H9 (cell line): ENCODE measurements around the gene PRR7. TPM values are rescaled to one million over a fixed set of nuclear protein-coding genes. Genes with fewer than 3 reads are reported as not detected.

Experiments used
- DNase-seq: peaks from one replicate; pipeline ENCODE4 v3.0.0-alpha.2; 2017
- H2AFZ ChIP-seq: one replicate; pipeline ENCODE4 v1.6.1; 2013; ENCODE audit warnings: mild to moderate bottlenecking, low read length, control low read depth, moderate library complexity
- H2AK5ac ChIP-seq: 2 replicates; pipeline ENCODE4 v1.6.1; 2013; ENCODE audit warnings: low read length, control low read depth, mixed read lengths; ENCODE audit not compliant: insufficient read length
- H2BK120ac ChIP-seq: one replicate; pipeline ENCODE4 v1.6.1; 2013; ENCODE audit warnings: low read depth, mild to moderate bottlenecking, low read length, control low read depth, inconsistent platforms; ENCODE audit not compliant: poor library complexity, severe bottlenecking
- H2BK12ac ChIP-seq: 2 replicates; pipeline ENCODE4 v1.6.1; 2013; ENCODE audit warnings: low read length, control low read depth, mixed read lengths, low read depth; ENCODE audit not compliant: insufficient read length
- H2BK15ac ChIP-seq: 2 replicates; pipeline ENCODE4 v1.6.1; 2013; ENCODE audit warnings: low read depth, low read length, control low read depth
- H2BK20ac ChIP-seq: one replicate; pipeline ENCODE4 v1.6.1; 2013; ENCODE audit warnings: low read depth, mild to moderate bottlenecking, low read length, control low read depth, inconsistent platforms; ENCODE audit not compliant: poor library complexity, severe bottlenecking
- H2BK5ac ChIP-seq: 2 replicates; pipeline ENCODE4 v1.6.1; 2013; ENCODE audit warnings: low read length, control low read depth, mixed read lengths; ENCODE audit not compliant: insufficient read length
- H3K14ac ChIP-seq: 2 replicates; pipeline ENCODE4 v1.6.1; 2013; ENCODE audit warnings: low read length, control low read depth; ENCODE audit not compliant: insufficient read depth
- H3K18ac ChIP-seq: 2 replicates; pipeline ENCODE4 v1.6.1; 2013; ENCODE audit warnings: low read depth, mild to moderate bottlenecking, mixed read lengths, low read length, control low read depth; ENCODE audit not compliant: insufficient read length
- H3K23ac ChIP-seq: 2 replicates; pipeline ENCODE4 v1.6.1; 2013; ENCODE audit warnings: low read length, control low read depth, mixed read lengths, low read depth; ENCODE audit not compliant: insufficient read length
- H3K23me2 ChIP-seq: 2 replicates; pipeline ENCODE4 v1.6.1; 2013; ENCODE audit warnings: low read depth, mild to moderate bottlenecking, mixed read lengths, low read length, control low read depth; ENCODE audit not compliant: insufficient read length, poor library complexity, severe bottlenecking
- H3K27ac ChIP-seq: 2 replicates; pipeline ENCODE4 v1.5.1; 2013; ENCODE audit warnings: low read length, control low read depth, mixed read lengths, low read depth; ENCODE audit not compliant: insufficient read length
- H3K27me3 ChIP-seq: 2 replicates; pipeline ENCODE4 v1.6.1; 2013; ENCODE audit warnings: low read length, control low read depth, inconsistent platforms; ENCODE audit not compliant: insufficient read depth
- H3K4ac ChIP-seq: 2 replicates; pipeline ENCODE4 v1.6.1; 2013; ENCODE audit warnings: low read depth, mild to moderate bottlenecking, control low read depth, inconsistent platforms, low read length, moderate library complexity
- H3K4me1 ChIP-seq: 2 replicates; pipeline ENCODE4 v1.6.1; 2013; ENCODE audit warnings: low read length, control low read depth, inconsistent platforms; ENCODE audit not compliant: insufficient read depth
- H3K4me2 ChIP-seq: 2 replicates; pipeline ENCODE4 v1.6.1; 2013; ENCODE audit warnings: low read length, control low read depth, mixed read lengths; ENCODE audit not compliant: insufficient read length, insufficient read depth
- H3K56ac ChIP-seq: 2 replicates; pipeline ENCODE4 v1.6.1; 2013; ENCODE audit warnings: low read depth, mild to moderate bottlenecking, mixed read lengths, low read length, control low read depth; ENCODE audit not compliant: insufficient read length
- H3K79me1 ChIP-seq: 2 replicates; pipeline ENCODE4 v1.6.1; 2013; ENCODE audit warnings: low read depth, mild to moderate bottlenecking, moderate library complexity, low read length, control low read depth, inconsistent platforms; ENCODE audit not compliant: insufficient read depth, poor library complexity, severe bottlenecking
- H3K79me2 ChIP-seq: 2 replicates; pipeline ENCODE4 v1.6.1; 2013; ENCODE audit warnings: low read length, control low read depth, inconsistent platforms; ENCODE audit not compliant: insufficient read depth
- H3K9ac ChIP-seq: 2 replicates; pipeline ENCODE4 v1.6.1; 2013; ENCODE audit warnings: low read length, control low read depth, mixed read lengths; ENCODE audit not compliant: insufficient read length; ENCODE audit errors: extremely low read depth
- H3K9me3 ChIP-seq: one replicate; pipeline ENCODE4 v1.6.1; 2013; ENCODE audit warnings: low read depth, low read length, inconsistent platforms; ENCODE audit not compliant: control insufficient read depth
- H3T11ph ChIP-seq: one replicate; pipeline ENCODE4 v1.6.1; 2013; ENCODE audit warnings: mild to moderate bottlenecking, low read length, control low read depth, inconsistent platforms
- H4K20me1 ChIP-seq: one replicate; pipeline ENCODE4 v1.6.1; 2013; ENCODE audit not compliant: control insufficient read depth, insufficient read length, insufficient read depth
- H4K5ac ChIP-seq: 2 replicates; pipeline ENCODE4 v1.6.1; 2013; ENCODE audit warnings: low read depth, mild to moderate bottlenecking, mixed read lengths, low read length, control low read depth; ENCODE audit not compliant: insufficient read length
- H4K8ac ChIP-seq: replicated peaks from 2 replicates; pipeline ENCODE4 v1.6.1; 2013; ENCODE audit warnings: low read length, control low read depth, mixed read lengths, low read depth; ENCODE audit not compliant: insufficient read length
- H4K91ac ChIP-seq: 2 replicates; pipeline ENCODE4 v1.6.1; 2013; ENCODE audit warnings: low read depth, mild to moderate bottlenecking, moderate library complexity, mixed read lengths, low read length, control low read depth; ENCODE audit not compliant: insufficient read length
- H3K27ac Mint-ChIP-seq, 3 experiments: 2 replicates in 2 of 3; 3 replicates in 1 of 3; pipeline ENCODE4 v1.8.0; 2020 to 2021; ENCODE audit warnings: mixed read lengths in 3 of 3, mild to moderate bottlenecking in 1 of 3, moderate library complexity in 1 of 3
- H3K27me3 Mint-ChIP-seq: 2 replicates; pipeline ENCODE4 v1.8.0; 2021; ENCODE audit warnings: low read depth, mild to moderate bottlenecking, moderate library complexity, mixed read lengths
- H3K36me3 Mint-ChIP-seq, 3 experiments: 2 replicates in 2 of 3; 3 replicates in 1 of 3; pipeline ENCODE4 v1.8.0; 2020 to 2021; ENCODE audit warnings: low read depth in 3 of 3, mixed read lengths in 3 of 3; ENCODE audit not compliant: insufficient read depth in 1 of 3
- H3K4me1 Mint-ChIP-seq, 2 experiments: 2 replicates each; pipeline ENCODE4 v1.8.0; 2020; ENCODE audit warnings: mixed read lengths in 2 of 2
- H3K4me3 Mint-ChIP-seq, 2 experiments: 2 replicates in 1 of 2; 3 replicates in 1 of 2; pipeline ENCODE4 v1.8.0; 2020 to 2021; ENCODE audit warnings: mild to moderate bottlenecking in 2 of 2, mixed read lengths in 2 of 2, moderate library complexity in 1 of 2
- H3K9me3 Mint-ChIP-seq, 2 experiments: 2 replicates in 1 of 2; 3 replicates in 1 of 2; pipeline ENCODE4 v1.8.0; 2020; ENCODE audit warnings: mild to moderate bottlenecking in 2 of 2, mixed read lengths in 2 of 2, moderate library complexity in 1 of 2
- CTCF ChIP-seq: fragments of 200-600 bp; sonication (generic); conservative IDR thresholded peaks from 3 replicates; pipeline ENCODE4 v1.8.0; 2021; ENCODE audit warnings: antibody characterized with exemption, mild to moderate bottlenecking
- WGBS: extraction: QIAGEN DNeasy Blood & Tissue Kit; methylation state at CpG from one replicate; pipeline ENCODE4 v1.1.7; 2013; ENCODE audit warnings: missing lambda C conversion rate, low lambda C conversion rate, mixed read lengths; ENCODE audit not compliant: insufficient read length; ENCODE audit errors: extremely low coverage; 5-methylcytosine and 5-hydroxymethylcytosine counted together
- long read RNA-seq: library from polyadenylated mRNA; unstranded; transcript quantifications from one replicate; pipeline ENCODE4 v2.0.0, GENCODE V29; 2020
- total RNA-seq: library from RNA; stranded (reverse); gene quantifications from 2 replicates; pipeline ENCODE4 v1.2.1, GENCODE V29; 2021

Gene PRR7, protein sequence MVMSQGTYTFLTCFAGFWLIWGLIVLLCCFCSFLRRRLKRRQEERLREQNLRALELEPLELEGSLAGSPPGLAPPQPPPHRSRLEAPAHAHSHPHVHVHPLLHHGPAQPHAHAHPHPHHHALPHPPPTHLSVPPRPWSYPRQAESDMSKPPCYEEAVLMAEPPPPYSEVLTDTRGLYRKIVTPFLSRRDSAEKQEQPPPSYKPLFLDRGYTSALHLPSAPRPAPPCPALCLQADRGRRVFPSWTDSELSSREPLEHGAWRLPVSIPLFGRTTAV
- total RNA-seq, result 9.6 and 10.2 TPM in 2 replicates
- long read RNA-seq, partial matches to known transcripts, result 5 of 5 reads
- long read RNA-seq, other reads (novel, unspliced or antisense), result 0 of 5 reads

GRCh38 chr5:177446200-177447065 is at the start of gene PRR7:
Gene PRR7, plus strand, starts transcription at chr5:177446814. Its CDS starts 8,254 bp downstream, at chr5:177455068.
- Histone ChIP-seq H3T11ph (no peak within 1 kb of the TSS), H3K27ac (no peak within 1 kb of the TSS), H4K5ac (peak within 1 kb of the TSS; percentile 29), H3K18ac (peak within 1 kb of the TSS; percentile 80), H3K14ac (peak within 1 kb of the TSS; percentile 81), H3K23me2 (peaks cover 7% of the 10 kb centered on the region), H3K9ac (peak within 1 kb of the TSS; percentile 47), H3K4me1 (no peaks in the 10 kb centered on the region; the same call in 1 of the 2 replicates), H2AK5ac (no peak within 1 kb of the TSS), H2BK120ac (no peak within 1 kb of the TSS), H3K79me1 (no peaks in the 10 kb centered on the region), H2BK15ac (no peak within 1 kb of the TSS), H2BK20ac (no peak within 1 kb of the TSS), H4K20me1 (no peaks in the 10 kb centered on the region), H2AFZ (no peak within 1 kb of the TSS), H3K4me2 (peak within 1 kb of the TSS; percentile 73), H3K9me3 (no peaks in the 10 kb centered on the region), H4K8ac (no peak within 1 kb of the TSS), H2BK5ac (no peak within 1 kb of the TSS), H3K79me2 (no peaks in the 10 kb centered on the region), H3K56ac (no peak within 1 kb of the TSS), H3K23ac (no peak within 1 kb of the TSS), H3K27me3 (no peaks in the 10 kb centered on the region; the same call in 1 of the 2 replicates), H2BK12ac (no peak within 1 kb of the TSS), H4K91ac (no peak within 1 kb of the TSS), H3K4ac (no peak within 1 kb of the TSS; the same call in 1 of the 2 replicates)
- H3K27me3 Mint-ChIP-seq, result peaks cover 30% of the 10 kb centered on the region
- no peak for TF ChIP-seq CTCF
- peak within 1 kb of the TSS; percentile 65 to 79 for H3K4me3 Mint-ChIP-seq
- no peaks in the 10 kb centered on the region for H3K9me3 Mint-ChIP-seq
- peak within 1 kb of the TSS in 2 of 3 experiments; percentile 36 to 85; a peak in 4 of 7 replicates for H3K27ac Mint-ChIP-seq
- WGBS, result no CpG with 5 or more reads among the region's 89 CpGs
- DNase-seq, result peak; percentile 61
- peaks cover 3 to 14% (median 4%) of the 10 kb centered on the region in 3 experiments for H3K36me3 Mint-ChIP-seq
- H3K4me1 Mint-ChIP-seq, result peaks cover 40 to 46% of the 10 kb centered on the region in 2 experiments
